A549 (cell line): ENCODE results near the gene NUMA1.

ENCODE experiments used
- BHLHE40 ChIP-seq: IDR thresholded peaks from 2 replicates; pipeline ENCODE4 v1.6.1; 2012; ENCODE audit warnings: low read depth, low read length, inconsistent platforms
- CEBPB ChIP-seq, 2 experiments: fragments of >200 bp in 1 of 2; sonication (Bioruptor Twin) in 1 of 2; formaldehyde crosslinking in 1 of 2; IDR thresholded peaks; 2 replicates each; pipeline ENCODE4 v1.6.1; 2012 to 2016
- EP300 ChIP-seq, 2 experiments: fragments of >200 bp; sonication (Bioruptor Twin); formaldehyde crosslinking; IDR thresholded peaks; 2 replicates in 1 of 2; 3 replicates in 1 of 2; pipeline ENCODE4 v1.6.1; 2016 to 2017
- FOXS1 ChIP-seq: fragments of 250-450 bp; sonication (Bioruptor Pico); IDR thresholded peaks from 2 replicates; pipeline ENCODE4 v1.5.0; 2020; ENCODE audit warnings: mild to moderate bottlenecking, moderate library complexity
- POLR2A ChIP-seq: IDR thresholded peaks from 2 replicates; pipeline ENCODE4 v1.6.1; 2012; ENCODE audit warnings: mild to moderate bottlenecking, low read length
- RNF2 ChIP-seq: fragments of 200-600 bp; sonication (generic); IDR thresholded peaks from 2 replicates; pipeline ENCODE4 v1.6.1; 2016; ENCODE audit warnings: low read depth, mild to moderate bottlenecking, antibody characterized with exemption, moderate library complexity, borderline replicate concordance
- SMC3 ChIP-seq: fragments of >200 bp; sonication (Bioruptor Twin); formaldehyde crosslinking; IDR thresholded peaks from 3 replicates; pipeline ENCODE4 v1.6.1; 2018; ENCODE audit warnings: inconsistent platforms
- ZFP36 ChIP-seq: fragments of 450-650 bp; IDR thresholded peaks from 2 replicates; pipeline ENCODE4 v1.6.1; 2014; ENCODE audit warnings: borderline replicate concordance; ENCODE audit not compliant: partially characterized antibody
- TF ChIP-seq, protein P1 (sequence below): fragments of >200 bp; sonication (Bioruptor Twin); formaldehyde crosslinking; IDR thresholded peaks from 3 replicates; pipeline ENCODE4 v1.5.1; 2016
- TF ChIP-seq, protein P2 (sequence below): fragments of 200-600 bp; sonication (generic); IDR thresholded peaks from 2 replicates; pipeline ENCODE4 v1.6.1; 2016; ENCODE audit warnings: antibody characterized with exemption, mild to moderate bottlenecking, moderate library complexity

DNA sequence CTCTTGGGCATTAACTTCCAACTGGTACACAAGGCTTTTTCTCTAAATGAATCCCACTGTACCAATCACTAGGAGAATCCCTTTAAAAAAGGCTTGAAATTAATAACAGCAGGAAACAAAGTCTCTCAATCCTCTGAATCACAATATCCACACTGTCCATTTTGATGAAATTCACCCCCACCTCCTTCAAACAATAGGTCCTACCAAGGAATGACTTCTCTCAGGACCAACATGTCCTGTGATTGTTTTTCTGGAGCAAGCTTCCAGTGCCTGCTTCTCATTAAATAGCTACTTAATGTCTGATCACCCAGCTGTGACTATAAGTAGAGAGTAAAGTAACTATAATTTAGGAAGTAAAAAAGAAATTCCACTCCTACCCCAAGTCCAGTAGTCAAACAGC, 13.1 kb downstream of the NUMA1 start:
- TF ChIP-seq, protein P1, sequence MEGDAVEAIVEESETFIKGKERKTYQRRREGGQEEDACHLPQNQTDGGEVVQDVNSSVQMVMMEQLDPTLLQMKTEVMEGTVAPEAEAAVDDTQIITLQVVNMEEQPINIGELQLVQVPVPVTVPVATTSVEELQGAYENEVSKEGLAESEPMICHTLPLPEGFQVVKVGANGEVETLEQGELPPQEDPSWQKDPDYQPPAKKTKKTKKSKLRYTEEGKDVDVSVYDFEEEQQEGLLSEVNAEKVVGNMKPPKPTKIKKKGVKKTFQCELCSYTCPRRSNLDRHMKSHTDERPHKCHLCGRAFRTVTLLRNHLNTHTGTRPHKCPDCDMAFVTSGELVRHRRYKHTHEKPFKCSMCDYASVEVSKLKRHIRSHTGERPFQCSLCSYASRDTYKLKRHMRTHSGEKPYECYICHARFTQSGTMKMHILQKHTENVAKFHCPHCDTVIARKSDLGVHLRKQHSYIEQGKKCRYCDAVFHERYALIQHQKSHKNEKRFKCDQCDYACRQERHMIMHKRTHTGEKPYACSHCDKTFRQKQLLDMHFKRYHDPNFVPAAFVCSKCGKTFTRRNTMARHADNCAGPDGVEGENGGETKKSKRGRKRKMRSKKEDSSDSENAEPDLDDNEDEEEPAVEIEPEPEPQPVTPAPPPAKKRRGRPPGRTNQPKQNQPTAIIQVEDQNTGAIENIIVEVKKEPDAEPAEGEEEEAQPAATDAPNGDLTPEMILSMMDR = no peak
- TF ChIP-seq BHLHE40 = no peak
- TF ChIP-seq ZFP36 = no peak
- no peak for TF ChIP-seq CEBPB (IDR thresholded peaks at IDR 0.05)
- no peak for TF ChIP-seq POLR2A
- no peak for TF ChIP-seq FOXS1 (CRISPR knock-in tag)
- no peak for TF ChIP-seq RNF2
- no peak for TF ChIP-seq EP300 (IDR thresholded peaks at IDR 0.05)
- TF ChIP-seq SMC3 = no peak
- TF ChIP-seq, protein P2, sequence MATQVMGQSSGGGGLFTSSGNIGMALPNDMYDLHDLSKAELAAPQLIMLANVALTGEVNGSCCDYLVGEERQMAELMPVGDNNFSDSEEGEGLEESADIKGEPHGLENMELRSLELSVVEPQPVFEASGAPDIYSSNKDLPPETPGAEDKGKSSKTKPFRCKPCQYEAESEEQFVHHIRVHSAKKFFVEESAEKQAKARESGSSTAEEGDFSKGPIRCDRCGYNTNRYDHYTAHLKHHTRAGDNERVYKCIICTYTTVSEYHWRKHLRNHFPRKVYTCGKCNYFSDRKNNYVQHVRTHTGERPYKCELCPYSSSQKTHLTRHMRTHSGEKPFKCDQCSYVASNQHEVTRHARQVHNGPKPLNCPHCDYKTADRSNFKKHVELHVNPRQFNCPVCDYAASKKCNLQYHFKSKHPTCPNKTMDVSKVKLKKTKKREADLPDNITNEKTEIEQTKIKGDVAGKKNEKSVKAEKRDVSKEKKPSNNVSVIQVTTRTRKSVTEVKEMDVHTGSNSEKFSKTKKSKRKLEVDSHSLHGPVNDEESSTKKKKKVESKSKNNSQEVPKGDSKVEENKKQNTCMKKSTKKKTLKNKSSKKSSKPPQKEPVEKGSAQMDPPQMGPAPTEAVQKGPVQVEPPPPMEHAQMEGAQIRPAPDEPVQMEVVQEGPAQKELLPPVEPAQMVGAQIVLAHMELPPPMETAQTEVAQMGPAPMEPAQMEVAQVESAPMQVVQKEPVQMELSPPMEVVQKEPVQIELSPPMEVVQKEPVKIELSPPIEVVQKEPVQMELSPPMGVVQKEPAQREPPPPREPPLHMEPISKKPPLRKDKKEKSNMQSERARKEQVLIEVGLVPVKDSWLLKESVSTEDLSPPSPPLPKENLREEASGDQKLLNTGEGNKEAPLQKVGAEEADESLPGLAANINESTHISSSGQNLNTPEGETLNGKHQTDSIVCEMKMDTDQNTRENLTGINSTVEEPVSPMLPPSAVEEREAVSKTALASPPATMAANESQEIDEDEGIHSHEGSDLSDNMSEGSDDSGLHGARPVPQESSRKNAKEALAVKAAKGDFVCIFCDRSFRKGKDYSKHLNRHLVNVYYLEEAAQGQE = no peak
